Smooth muscle cell (in vitro differentiated cells): Measurements from ENCODE around the gene WNK2. TPM values are rescaled to one million over a fixed set of nuclear protein-coding genes. Genes with fewer than 3 reads are reported as not detected.

Source experiments
- DNase-seq: peaks from one replicate; lab custom pipeline; 2025; ENCODE audit not compliant: unreplicated experiment; lab: John Stamatoyannopoulos, UW
- H2AFZ ChIP-seq: fragments of 200-600 bp; sonication (generic); 2 replicates; pipeline ENCODE4 v1.6.0; 2016; ENCODE audit warnings: antibody characterized with exemption, low read depth, mild to moderate bottlenecking
- H3F3A ChIP-seq: fragments of 200-600 bp; sonication (generic); 2 replicates; pipeline ENCODE4 v1.6.0; 2017; ENCODE audit warnings: antibody characterized with exemption, low read depth
- H3K27ac ChIP-seq: fragments of 200-600 bp; sonication (generic); 2 replicates; pipeline ENCODE4 v1.5.1; 2016; ENCODE audit warnings: low read depth, mild to moderate bottlenecking
- H3K27me3 ChIP-seq: fragments of 200-600 bp; sonication (generic); 2 replicates; pipeline ENCODE4 v1.6.1; 2016; ENCODE audit warnings: low read depth, mild to moderate bottlenecking
- H3K36me3 ChIP-seq: fragments of 200-600 bp; sonication (generic); 2 replicates; pipeline ENCODE4 v1.5.1; 2016; ENCODE audit warnings: low read depth
- H3K4me1 ChIP-seq: fragments of 200-600 bp; sonication (generic); 2 replicates; pipeline ENCODE4 v1.5.1; 2016; ENCODE audit warnings: low read depth
- H3K4me2 ChIP-seq: fragments of 200-600 bp; sonication (generic); 2 replicates; pipeline ENCODE4 v1.6.0; 2016; ENCODE audit warnings: mild to moderate bottlenecking
- H3K4me3 ChIP-seq: fragments of 200-600 bp; sonication (generic); 2 replicates; pipeline ENCODE4 v1.5.1; 2016; ENCODE audit warnings: mild to moderate bottlenecking
- H3K79me2 ChIP-seq: fragments of 200-600 bp; sonication (generic); 2 replicates; pipeline ENCODE4 v1.6.0; 2016; ENCODE audit warnings: low read depth, mild to moderate bottlenecking
- H3K9ac ChIP-seq: fragments of 200-600 bp; sonication (generic); 2 replicates; pipeline ENCODE4 v1.6.0; 2016; ENCODE audit warnings: low read depth
- H3K9me3 ChIP-seq: fragments of 200-600 bp; sonication (generic); replicated peaks from 2 replicates; pipeline ENCODE4 v1.5.1; 2016; ENCODE audit warnings: low read depth
- H4K20me1 ChIP-seq: fragments of 200-600 bp; sonication (generic); 2 replicates; pipeline ENCODE4 v1.6.0; 2016; ENCODE audit warnings: low read depth
- WGBS: methylation state at CpG from one replicate; pipeline ENCODE4 v1.1.7; 2016; ENCODE audit warnings: low lambda C conversion rate; 5-methylcytosine and 5-hydroxymethylcytosine counted together
- polyA plus RNA-seq: library from polyadenylated mRNA; unstranded; fragments of >200 nt; fragmentation: Nextera tagmentation; extraction: Ambion mirVana; gene quantifications from 2 replicates; pipeline ENCODE4 v1.2.1, GENCODE V29; 2016
- total RNA-seq: library from RNA; depleted of rRNA; stranded (reverse); fragments of >200 nt; gene quantifications from 2 replicates; pipeline ENCODE4 v1.2.3, GENCODE V29; 2014
- TF ChIP-seq, protein P1 (sequence below): fragments of 200-600 bp; sonication (generic); IDR thresholded peaks from 2 replicates; pipeline ENCODE4 v1.5.1; 2017; ENCODE audit warnings: borderline replicate concordance, mild to moderate bottlenecking, antibody characterized with exemption; ENCODE audit not compliant: insufficient read depth, poor library complexity, severe bottlenecking

WNK2 gene
- total and polyA plus RNA-seq, 2 experiments from 2014 or later: 0.27 to 0.31 TPM

DNA sequence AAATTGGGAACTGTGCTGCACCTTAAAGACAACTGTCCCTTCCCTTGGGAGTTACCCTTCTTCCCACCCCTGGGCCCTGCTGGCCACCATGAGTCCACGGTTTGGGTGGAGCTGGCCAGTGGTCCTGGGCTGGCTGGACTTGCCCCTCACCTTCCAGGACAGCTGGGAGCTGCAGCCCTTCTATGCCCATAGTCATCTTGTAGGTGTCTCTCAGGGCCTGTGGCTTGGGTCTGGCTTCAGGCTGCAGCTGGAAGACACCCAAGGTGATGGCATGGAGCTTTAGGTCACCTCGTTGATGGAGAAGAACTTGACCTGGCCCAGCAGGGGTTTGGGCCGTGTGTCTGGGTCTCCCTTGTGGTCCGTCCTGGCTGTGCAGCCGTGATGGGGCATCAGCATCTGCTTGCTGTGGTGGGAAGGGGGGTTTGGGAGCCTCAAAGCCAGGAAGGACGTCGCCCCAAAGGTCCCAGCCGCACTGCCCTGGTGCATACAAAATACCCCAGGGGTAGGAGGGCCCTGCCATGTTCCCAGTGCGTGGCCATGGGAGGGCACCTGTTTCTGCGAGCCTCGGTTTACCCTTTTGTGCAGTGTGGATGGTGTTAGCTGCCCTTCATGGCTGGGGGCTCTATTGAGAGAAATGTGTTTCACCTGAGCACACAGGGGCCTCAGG, 8.9 kb downstream of the WNK2 start:
- no peak for DNase-seq
- no peak overlapping the region for H3K4me2 ChIP-seq
- WGBS: 92% methylated on average over 11 of the region's 11 CpGs

DNA sequence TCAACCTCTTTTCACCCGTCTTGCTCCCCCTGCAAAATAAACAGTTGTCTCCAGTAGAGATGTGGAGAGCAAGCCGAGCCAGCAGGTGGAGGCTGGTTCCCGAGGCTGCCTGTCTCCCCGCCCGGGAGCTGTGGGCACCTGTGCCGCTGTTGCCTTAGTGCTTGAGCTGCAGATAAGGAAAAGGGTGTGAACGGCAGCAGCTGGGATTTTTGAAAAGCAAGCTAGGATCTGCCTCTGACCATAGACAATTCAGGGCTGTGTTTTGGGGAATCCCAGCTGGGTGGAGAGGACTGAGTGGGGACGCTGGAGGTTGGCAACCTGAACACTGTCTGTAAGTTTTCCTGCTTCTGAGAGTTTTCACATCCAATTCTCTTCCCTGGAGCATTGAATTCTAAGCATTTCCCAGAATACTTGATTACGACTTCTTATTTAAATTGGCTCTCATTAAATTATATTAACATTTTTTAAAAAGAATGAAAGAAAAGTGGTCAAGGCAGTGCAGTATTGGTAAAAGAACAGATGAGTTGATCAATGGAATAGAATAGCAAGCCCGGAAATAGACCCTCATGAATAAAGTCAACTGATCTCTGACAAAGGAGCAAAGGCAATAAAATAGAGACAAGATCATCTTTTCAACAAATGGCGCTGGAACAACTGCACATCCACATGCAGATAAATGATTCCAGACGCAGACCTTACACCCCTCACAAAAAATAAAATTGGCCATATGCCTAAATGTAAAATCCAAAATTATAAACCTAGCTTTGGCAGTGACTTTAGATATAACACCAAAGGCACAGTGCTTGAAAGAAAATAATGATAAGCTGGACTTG, 9.7 kb downstream of the WNK2 start:
- DNase-seq: no peak
- Histone ChIP-seq H2AFZ (no peak overlapping the region), H3K9me3 (no peaks in the 10 kb centered on the region), H4K20me1 (no peaks in the 10 kb centered on the region), H3F3A (no peaks in the 10 kb centered on the region), H3K4me3 (no peak overlapping the region), H3K79me2 (no peaks in the 10 kb centered on the region), H3K4me2 (no peak overlapping the region), H3K27me3 (no peaks in the 10 kb centered on the region), H3K9ac (no peak overlapping the region), H3K36me3 (no peaks in the 10 kb centered on the region), H3K4me1 (no peaks in the 10 kb centered on the region), H3K27ac (no peak overlapping the region)
- TF ChIP-seq, protein P1, sequence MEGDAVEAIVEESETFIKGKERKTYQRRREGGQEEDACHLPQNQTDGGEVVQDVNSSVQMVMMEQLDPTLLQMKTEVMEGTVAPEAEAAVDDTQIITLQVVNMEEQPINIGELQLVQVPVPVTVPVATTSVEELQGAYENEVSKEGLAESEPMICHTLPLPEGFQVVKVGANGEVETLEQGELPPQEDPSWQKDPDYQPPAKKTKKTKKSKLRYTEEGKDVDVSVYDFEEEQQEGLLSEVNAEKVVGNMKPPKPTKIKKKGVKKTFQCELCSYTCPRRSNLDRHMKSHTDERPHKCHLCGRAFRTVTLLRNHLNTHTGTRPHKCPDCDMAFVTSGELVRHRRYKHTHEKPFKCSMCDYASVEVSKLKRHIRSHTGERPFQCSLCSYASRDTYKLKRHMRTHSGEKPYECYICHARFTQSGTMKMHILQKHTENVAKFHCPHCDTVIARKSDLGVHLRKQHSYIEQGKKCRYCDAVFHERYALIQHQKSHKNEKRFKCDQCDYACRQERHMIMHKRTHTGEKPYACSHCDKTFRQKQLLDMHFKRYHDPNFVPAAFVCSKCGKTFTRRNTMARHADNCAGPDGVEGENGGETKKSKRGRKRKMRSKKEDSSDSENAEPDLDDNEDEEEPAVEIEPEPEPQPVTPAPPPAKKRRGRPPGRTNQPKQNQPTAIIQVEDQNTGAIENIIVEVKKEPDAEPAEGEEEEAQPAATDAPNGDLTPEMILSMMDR: no peak
- 80% methylated on average over 12 of the region's 12 CpGs for WGBS

More for the DNA sequence above, 8.9 kb downstream of the WNK2 start:
- Histone ChIP-seq H3K4me3 (no peak overlapping the region), H3K79me2 (no peaks in the 10 kb centered on the region), H3K9me3 (no peaks in the 10 kb centered on the region), H3K27me3 (peaks cover 3% of the 10 kb centered on the region), H2AFZ (no peak overlapping the region), H4K20me1 (no peaks in the 10 kb centered on the region), H3K36me3 (no peaks in the 10 kb centered on the region), H3K9ac (no peak overlapping the region), H3F3A (no peaks in the 10 kb centered on the region), H3K4me1 (no peaks in the 10 kb centered on the region), H3K27ac (no peak overlapping the region)
- TF ChIP-seq, protein P1: no peak

DNA sequence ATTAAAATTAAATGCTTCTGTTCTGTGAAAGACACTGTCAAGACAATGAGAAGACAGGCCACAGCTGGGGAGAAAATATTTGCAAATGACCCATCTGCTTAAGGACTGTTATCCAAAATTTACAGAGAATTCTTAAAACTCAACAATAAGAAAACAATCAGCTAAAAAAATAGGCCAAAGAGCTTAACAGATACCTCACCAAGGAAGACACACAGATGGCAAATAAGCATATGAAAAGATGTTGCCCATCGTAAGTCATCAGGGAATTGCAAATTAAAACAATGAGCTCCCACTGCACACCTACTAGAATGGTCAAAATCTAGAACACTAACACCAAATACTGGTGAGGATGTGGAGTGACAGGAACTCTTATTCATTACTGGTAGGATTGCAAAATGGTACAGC, 10.3 kb downstream of the WNK2 start:
- WGBS: 77% methylated on average over 1 of the region's 1 CpG
- H3K27ac ChIP-seq: no peak overlapping the region
- H3K4me2 ChIP-seq: no peak overlapping the region
- no peaks in the 10 kb centered on the region for H3K27me3 ChIP-seq
- H3K36me3 ChIP-seq: no peaks in the 10 kb centered on the region
- no peaks in the 10 kb centered on the region for H3K4me1 ChIP-seq
- H3K9me3 ChIP-seq: no peaks in the 10 kb centered on the region
- H3K4me3 ChIP-seq: no peak overlapping the region
- H4K20me1 ChIP-seq: no peaks in the 10 kb centered on the region
- no peaks in the 10 kb centered on the region for H3F3A ChIP-seq
- no peak overlapping the region for H3K9ac ChIP-seq
- TF ChIP-seq, protein P1: no peak
- no peak overlapping the region for H2AFZ ChIP-seq
- DNase-seq: no peak
- H3K79me2 ChIP-seq: no peaks in the 10 kb centered on the region
